HG03439 (cell line): Measurements from ENCODE around the gene AHDC1.
A peak's percentile ranks its signal among the peaks of the same experiment; 100 is the strongest.
"Not testable (repeated sequence)": the region's sequence is repeated elsewhere in the genome, so short reads cannot be mapped to it uniquely, and the experiment has no call there.

ENCODE experiments used
- ATAC-seq: cut with Tn5 transposase; IDR thresholded peaks from one replicate; pipeline ENCODE4 v1.9.1; 2021; ENCODE audit warnings: mild to moderate bottlenecking, moderate library complexity; ENCODE audit not compliant: unreplicated experiment

Gene AHDC1

DNA sequence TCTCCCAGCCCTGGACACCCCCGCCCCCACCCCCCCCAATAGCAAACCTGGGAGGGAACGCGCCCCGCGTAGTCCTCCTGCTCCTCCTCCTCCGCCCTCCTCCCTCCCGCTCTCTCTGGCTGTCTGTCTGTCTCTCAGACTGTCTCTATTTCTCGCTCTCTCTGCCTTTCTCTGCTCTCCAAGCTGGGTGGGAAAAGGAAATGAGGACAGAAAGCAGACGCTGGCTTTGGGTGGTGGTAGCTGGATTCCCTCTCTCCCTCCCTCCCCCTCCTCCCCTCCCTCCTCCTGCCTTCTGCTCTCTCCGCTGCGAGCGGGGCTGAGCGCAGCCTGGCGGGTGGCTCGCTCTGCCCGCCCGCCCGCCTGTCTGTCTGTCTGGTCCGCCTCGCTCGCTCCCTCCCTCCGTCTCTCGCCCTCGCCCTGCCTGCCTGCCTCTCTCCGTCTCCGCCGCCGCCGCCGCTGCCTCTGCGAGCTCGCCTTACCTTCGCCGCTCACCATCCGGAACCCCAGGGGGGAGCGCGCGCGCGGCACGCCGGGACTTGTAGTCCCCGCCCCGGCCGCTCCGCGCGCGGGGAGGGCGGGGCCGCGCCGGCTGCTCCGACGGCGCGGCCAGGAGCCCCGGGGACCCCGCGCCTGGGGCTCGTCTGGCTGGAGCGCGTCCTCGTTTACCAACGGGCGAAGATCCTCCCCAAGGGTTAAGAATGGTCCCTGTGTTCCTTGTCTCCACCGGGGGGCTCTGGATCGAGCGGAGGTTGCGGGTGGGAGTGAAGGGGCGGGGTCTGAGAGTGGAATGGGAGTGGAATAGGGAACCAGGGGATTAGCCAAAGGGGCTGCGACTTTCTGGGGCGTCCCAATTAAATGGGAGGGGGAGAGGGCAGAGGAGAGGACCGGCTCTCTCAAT, at the start of gene AHDC1:
AHDC1 (minus strand) TSS at position 464 of the 898 bp plus-strand sequence. CDS start 52,029 bp downstream, outside the sequence.
- peak; percentile 46 for ATAC-seq

DNA sequence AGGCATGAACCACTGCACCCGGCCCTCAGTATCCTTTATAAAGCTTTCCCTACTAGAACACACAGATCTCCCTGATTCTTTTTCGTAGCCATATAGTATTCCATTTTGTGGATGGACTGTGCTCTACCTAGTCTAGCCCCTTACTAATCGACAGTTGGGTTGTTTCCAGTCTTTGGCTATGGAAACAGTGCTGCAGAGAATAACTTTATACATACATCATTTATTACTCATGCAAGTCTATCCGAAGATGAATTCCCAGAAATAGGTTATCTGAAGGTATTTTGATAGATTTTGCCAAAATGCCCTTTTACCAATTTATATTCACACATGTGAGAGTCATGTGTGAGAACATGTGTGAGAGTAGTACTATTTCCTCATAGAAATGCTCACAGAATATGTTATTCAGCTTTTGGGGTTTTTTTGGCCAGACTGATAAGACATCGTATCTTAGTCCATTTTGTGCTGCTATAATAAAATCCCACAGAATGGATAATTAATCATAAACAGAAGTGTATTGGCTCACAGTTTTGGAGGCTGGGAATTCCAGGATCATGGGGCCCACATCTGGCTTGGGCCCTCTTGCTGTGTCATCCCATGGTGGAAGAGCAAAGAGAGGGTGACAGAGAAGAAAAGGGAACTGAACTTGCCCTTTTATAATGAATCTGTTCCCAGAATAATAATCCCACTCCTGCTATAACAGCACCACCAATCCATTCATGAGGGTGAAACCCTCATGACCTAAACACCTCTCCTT, 48.3 kb upstream of the AHDC1 start:
- no peak for ATAC-seq

DNA sequence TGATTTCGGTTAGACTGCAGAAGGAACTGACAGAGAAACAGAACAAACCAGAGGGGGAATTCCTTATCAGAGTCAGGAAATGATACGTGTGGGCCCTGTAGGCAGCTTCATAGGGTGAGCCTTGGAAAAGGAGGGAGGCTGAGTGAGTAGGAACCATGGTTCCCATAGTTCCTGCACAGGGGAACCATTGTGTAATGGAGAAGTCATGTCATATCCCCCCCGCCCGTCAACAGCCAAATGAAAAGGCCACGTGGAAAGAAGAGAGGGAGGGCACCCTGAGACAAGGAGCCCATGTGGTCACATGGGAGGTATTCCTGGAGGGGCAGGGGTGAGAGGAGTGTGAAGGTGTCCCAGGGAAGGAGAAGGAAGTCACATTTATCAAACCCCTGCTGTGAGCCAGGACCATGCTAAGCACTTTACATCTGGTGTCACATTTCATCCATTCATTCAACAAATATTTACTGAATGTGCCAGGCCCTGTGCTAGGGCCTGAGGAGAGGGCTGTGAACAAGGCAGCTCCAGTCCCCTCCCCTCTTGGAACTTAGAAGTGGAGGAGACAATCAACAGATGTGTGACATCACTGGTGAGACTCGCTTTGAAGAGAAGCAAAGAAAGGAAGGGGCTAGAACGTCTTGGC, 46.7 kb upstream of the AHDC1 start:
- ATAC-seq = no peak

DNA sequence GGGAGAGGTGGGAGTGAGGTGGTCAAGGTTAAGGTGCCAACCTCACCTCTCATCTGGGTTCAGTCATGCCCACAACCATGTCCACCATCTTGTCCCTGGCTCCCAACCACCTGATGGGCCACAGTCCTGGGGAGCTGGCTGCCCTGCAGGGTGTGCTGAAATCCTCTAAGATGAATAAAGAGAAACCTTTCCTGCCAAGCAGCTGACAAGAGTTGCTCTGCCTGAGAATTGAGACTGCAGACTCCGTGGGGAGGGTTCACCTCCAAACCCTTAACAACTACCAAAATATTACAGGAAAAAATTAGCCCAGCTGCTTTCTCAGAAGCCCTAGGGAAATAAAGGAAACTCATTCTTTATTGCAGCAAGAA, 46.2 kb upstream of the AHDC1 start:
- no peak for ATAC-seq

DNA sequence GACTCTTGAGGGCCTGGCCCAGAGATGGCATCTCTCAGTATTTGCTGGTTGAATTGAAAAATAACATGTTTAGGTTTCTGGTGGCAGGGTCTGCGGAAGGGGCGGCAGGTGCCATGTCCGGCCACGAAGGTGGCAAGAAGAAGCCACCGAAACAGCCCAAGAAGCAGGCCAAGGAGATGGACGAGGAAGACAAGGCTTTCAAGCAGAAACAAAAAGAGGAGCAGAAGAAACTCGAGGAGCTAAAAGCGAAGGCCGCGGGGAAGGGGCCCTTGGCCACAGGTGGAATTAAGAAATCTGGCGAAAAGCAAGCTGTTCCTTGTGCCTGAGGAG, 45.3 kb upstream of the AHDC1 start:
- no peak for ATAC-seq

DNA sequence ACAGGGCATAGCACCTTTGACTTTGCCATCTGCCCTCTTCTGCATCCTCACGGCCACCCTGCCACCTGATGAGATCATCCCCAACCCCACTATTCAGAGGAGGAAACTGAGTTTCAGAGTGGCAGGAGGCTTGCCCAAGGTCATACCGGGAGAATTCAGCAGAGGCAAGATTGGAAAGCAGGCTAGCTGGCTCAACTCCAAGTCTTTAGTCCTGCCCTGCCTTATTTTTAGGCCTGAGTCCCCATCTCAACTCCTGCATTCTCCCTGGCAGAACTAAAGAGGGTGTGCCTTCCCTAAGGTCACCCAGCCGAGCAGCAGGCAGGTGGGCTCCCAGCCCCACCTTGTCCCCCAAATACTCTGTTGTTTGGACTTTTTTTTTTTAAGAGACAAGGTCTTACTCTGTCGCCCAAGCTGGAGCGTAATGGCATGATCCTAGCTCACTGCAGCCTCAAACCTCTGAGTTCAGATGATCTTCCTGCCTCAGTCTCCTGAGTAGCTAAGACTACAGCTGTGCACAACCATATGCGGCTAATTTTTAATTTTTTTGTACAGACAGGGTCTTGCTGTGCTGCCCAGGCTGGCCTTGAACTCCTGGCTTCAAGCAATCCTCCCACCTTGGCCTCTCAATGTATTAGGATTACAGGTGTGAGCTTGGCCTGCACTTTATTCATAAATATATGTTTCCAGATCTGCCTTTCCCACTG, 44.8 kb upstream of the AHDC1 start:
- ATAC-seq = no peak

- ATAC-seq = no peak
These were observed 43.4 kb upstream of the AHDC1 start for GRCh38 chr1:27647328-27647727.

- no peak for ATAC-seq
These were observed 42.7 kb upstream of the AHDC1 start for GRCh38 chr1:27646676-27647075.

DNA sequence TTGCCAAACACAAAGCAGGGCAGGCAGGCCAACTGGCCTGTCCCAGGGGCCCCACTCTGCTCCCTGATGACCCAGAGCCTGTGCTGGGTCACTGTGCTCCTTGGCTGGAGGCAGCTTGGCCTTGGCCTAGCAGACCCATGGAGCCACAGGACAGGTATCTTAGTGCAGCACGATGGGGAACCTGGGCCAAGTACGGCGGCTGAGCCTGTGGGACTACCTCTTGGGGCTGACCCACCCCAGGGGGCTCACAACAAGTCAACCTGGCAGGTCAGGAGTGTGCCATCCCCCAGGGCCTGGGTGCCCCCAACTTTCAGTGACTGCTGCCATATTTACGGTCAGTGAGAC, 41.1 kb upstream of the AHDC1 start:
- no peak for ATAC-seq

DNA sequence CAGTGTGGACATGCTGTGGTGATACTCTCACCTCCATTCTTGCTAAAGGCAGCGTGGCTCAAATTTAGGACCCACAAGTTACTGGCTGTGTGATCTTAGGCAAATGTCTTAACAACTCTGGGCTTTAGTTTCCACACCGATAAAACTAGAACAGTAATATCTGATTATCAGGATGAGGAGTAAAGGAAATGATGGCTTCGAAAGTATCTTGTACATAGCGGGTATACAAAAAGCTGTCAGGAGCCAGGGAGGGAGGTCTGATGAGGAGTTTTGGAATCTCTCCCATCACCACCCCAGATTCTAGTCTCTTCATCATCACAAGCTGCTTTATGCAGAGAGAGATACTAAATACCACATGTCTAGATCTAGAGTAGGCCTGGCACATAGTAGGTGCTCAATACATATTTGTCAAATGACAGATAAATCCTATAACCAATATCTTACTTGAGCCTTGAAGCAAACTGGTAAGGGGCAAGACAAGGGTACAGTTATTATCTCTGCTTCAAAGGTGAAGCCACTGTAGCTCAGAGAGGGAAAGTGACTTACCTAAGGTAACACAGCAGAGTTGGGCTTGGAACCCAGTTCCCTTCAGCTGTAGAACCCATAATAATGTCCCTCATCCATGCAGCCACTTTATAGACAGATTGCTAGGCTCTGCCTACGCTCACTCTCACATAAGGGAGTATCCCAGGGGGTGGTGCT, 40.6 kb upstream of the AHDC1 start:
- no peak for ATAC-seq

DNA sequence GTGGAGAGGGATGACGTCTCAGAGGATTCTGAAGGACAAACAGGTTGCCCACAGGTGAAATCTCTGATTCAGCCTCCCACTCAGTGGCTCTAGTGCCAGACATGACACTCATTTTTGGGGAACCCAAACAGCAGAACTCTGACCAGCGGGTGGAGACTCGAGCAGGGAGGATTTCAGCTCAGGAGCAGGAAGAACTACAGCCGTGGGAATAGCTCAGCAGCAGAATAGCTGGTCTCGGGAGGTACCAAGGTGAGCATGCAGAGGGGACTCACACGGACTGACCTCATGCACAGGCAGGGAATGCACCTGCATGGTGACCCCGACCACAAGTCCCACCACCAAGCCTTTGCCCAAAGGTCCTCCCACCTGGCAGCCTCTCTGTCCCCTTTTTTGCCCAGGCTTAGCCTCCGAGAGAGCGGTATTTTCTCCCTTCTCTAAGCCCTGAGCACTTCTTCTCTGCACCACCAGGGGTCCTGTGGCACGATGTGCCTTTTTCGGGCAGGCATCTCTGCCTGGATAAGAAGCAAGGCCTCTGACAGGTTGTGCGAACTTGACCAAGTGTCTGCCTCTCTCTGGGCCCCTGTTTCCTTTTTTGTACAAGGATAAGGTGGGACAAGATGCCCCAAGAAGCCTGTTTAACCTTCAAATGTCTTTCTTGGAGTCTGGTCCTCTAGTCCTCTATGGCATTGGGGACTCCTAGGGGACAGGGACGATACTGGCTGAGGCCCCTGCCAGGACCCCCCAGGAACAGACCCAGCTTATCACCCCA, 39.8 kb upstream of the AHDC1 start:
- no peak for ATAC-seq

DNA sequence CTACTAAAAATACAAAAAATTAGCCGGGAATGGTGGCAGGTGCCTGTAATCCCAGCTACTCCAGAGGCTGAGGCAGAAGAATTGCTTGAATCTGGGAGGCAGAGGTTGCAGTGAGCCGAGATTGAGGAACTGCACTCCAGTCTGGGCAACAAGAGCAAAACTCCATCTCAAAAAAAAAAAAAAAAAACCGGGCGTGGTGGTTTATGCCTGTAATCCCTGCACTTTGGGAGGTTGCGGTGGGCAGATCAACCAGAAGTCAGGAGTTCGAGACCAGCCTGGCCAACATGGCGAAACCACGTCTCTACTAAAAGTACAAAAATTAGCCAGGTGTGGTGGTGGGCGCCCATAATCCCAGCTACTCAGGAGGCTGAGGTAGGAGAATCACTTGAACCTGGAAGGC, 36.6 kb upstream of the AHDC1 start:
- not testable (repeated sequence) for ATAC-seq

DNA sequence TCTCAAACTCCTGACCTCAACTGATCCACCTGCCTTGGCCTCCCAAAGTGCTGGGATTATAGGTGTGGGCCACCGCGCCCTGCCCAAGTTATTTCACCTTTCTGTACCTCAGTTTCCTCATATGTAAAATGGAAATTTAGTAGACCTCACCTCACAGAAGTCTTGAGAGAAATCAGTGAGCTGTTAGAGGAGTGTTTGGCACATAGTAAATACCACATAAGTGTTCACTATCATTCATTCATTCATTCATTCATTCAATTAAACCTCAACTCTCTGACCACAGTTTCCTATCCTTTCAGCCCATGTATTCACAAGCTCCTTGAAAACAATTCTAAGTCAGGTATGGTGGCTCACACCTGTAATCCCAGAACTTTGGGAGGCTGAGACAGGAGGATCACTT, 34.9 kb upstream of the AHDC1 start:
- no peak for ATAC-seq

DNA sequence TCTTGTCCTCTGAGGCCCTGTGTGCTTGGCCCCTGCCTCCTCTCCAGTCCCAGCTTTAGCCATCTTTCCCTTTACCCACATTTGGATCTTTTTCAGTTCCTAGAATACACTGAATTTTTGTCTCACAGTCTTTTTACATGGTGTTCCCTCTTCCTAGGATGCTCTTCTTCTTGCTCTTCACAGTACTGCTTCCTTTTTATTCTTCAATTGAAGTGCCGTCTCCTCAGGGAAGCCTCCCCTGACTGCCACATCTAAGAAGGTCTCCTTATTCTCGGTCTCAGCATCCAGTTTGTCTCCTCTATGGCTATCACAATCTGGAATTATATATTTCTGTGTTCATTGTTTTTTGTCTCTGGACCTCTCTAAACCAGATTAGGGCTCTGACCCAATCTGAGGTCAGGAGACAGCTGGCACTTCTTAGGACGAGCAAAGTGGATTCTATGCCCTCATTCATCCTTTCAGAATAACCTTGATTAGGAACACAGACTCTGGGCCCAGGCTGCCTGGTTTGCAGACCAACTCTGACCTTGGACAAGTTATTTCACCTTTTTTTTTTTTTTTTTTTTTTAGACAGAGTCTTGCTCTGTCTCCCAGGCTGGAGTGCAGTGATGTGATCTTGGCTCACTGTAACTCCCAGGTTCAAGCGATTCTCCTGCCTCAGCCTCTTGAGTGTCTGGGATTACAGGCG, 34.2 kb upstream of the AHDC1 start:
- ATAC-seq = no peak

GRCh38 chr1:27635396-27636142, 31.6 kb upstream of the AHDC1 start:
- ATAC-seq = no peak

GRCh38 chr1:27634985-27635367, 31.0 kb upstream of the AHDC1 start, which contains the start of gene FGR:
Gene FGR (minus strand): TSS chr1:27635185. CDS start chr1:27623916, 11,269 bp downstream.
- ATAC-seq = no peak

- no peak for ATAC-seq
These were observed 30.4 kb upstream of the AHDC1 start for GRCh38 chr1:27634177-27634984.
